A673 (cell line): ENCODE data around the gene ZNF473. TPM values are rescaled to one million over a fixed set of nuclear protein-coding genes. Genes with fewer than 3 reads are reported as not detected.

Experiments used
- BruUV-seq: library from RNA; stranded (reverse); fragments of 400-500 nt; replicated peaks from 2 replicates; lab custom pipeline; 2021; lab: Mats Ljungman, UMichigan
- CTCF ChIA-PET: fragments of 300-600 bp; sonication (Branson Sonifier 250); formaldehyde crosslinking; loops from one replicate; lab custom pipeline; 2022; ENCODE audit warnings: antibody characterized with exemption; lab: Charles Lee
- POLR2A ChIA-PET: fragments of 300-600 bp; sonication (Branson Sonifier 250); formaldehyde crosslinking; loops from one replicate; lab custom pipeline; 2022; ENCODE audit warnings: antibody characterized with exemption; ENCODE audit not compliant: low non-redundant PET; lab: Charles Lee
- DNase-seq: peaks from one replicate; pipeline ENCODE4 v3.0.0-alpha.2; 2015; ENCODE audit warnings: low spot score
- H3K27ac ChIP-seq: fragments of 200-600 bp; sonication (generic); 2 replicates; pipeline ENCODE4 v1.5.1; 2016; ENCODE audit warnings: mixed run types, low read depth, mild to moderate bottlenecking, mixed read lengths, antibody characterized with exemption, low read length; ENCODE audit not compliant: poor library complexity, severe bottlenecking
- H3K27me3 ChIP-seq: fragments of 200-600 bp; sonication (generic); replicated peaks from 2 replicates; pipeline ENCODE4 v1.6.1; 2017; ENCODE audit warnings: mixed run types, low read depth, mild to moderate bottlenecking, mixed read lengths, antibody characterized with exemption, low read length; ENCODE audit not compliant: insufficient read depth, poor library complexity
- H3K36me3 ChIP-seq: fragments of 200-600 bp; sonication (generic); 2 replicates; pipeline ENCODE4 v1.6.1; 2016; ENCODE audit warnings: mixed run types, mild to moderate bottlenecking, mixed read lengths, antibody characterized with exemption, low read length; ENCODE audit not compliant: insufficient read depth, poor library complexity, severe bottlenecking
- H3K4me1 ChIP-seq: fragments of 200-600 bp; sonication (generic); 2 replicates; pipeline ENCODE4 v1.6.1; 2017; ENCODE audit warnings: mixed run types, mild to moderate bottlenecking, mixed read lengths, antibody characterized with exemption, low read length; ENCODE audit not compliant: insufficient read depth, poor library complexity, severe bottlenecking
- H3K4me3 ChIP-seq: fragments of 200-600 bp; sonication (generic); 2 replicates; pipeline ENCODE4 v1.5.1; 2016; ENCODE audit warnings: low read depth, mixed run types, mild to moderate bottlenecking, mixed read lengths, low read length; ENCODE audit not compliant: poor library complexity, severe bottlenecking
- H3K9me3 ChIP-seq: fragments of 200-600 bp; sonication (generic); 2 replicates; pipeline ENCODE4 v1.6.1; 2016; ENCODE audit warnings: mixed run types, low read depth, mild to moderate bottlenecking, mixed read lengths, antibody characterized with exemption, low read length; ENCODE audit not compliant: poor library complexity, severe bottlenecking
- CTCF ChIP-seq: fragments of 300-800, 200-600 bp; sonication (generic); conservative IDR thresholded peaks from 2 replicates; pipeline ENCODE4 v1.5.1; 2017; ENCODE audit warnings: low read depth, mild to moderate bottlenecking, antibody characterized with exemption, low read length, moderate library complexity, mixed read lengths
- EZH2 ChIP-seq: fragments of 200-600 bp; sonication (generic); IDR thresholded peaks from 2 replicates; pipeline ENCODE4 v1.6.1; 2017; ENCODE audit warnings: borderline replicate concordance, low read depth, mild to moderate bottlenecking, mixed read lengths, antibody characterized with exemption, low read length; ENCODE audit not compliant: poor library complexity, severe bottlenecking
- intact Hi-C: fragments of 100-400 bp; cut with micrococcal nuclease; formaldehyde crosslinking; loops from one replicate; pipeline ENCODE4 v1.10.0; 2022; ENCODE audit not compliant: unreplicated experiment
- total RNA-seq: library from RNA; stranded (reverse); gene quantifications from 2 replicates; pipeline ENCODE4 v1.2.3, GENCODE V29; 2021

Gene ZNF473
- total RNA-seq, 1 experiment from 2014 or later: 15.6 TPM

- POLR2A ChIA-PET: no interaction called here
- BruUV-seq: no TSS peak
- H3K4me1 ChIP-seq: no peaks in the 10 kb centered on the region
- H3K4me3 ChIP-seq: no peak overlapping the region
- no peak for TF ChIP-seq CTCF
- TF ChIP-seq EZH2: no peak
- intact Hi-C loops: no loop called here
- CTCF ChIA-PET: no interaction called here
- no peak for DNase-seq
- H3K9me3 ChIP-seq: no peaks in the 10 kb centered on the region
- H3K36me3 ChIP-seq: no peaks in the 10 kb centered on the region
- no peak overlapping the region for H3K27ac ChIP-seq
- no peaks in the 10 kb centered on the region for H3K27me3 ChIP-seq
Observed at GRCh38 chr19:49988007-49988406, 37.8 kb upstream of the ZNF473 start.

GRCh38 chr19:49988433-49988832 is 37.4 kb upstream of the ZNF473 start:
- TF ChIP-seq EZH2: no peak
- no peak for TF ChIP-seq CTCF
- no peak for DNase-seq
- Histone ChIP-seq H3K9me3 (no peaks in the 10 kb centered on the region), H3K27me3 (no peaks in the 10 kb centered on the region), H3K4me3 (no peak overlapping the region), H3K27ac (no peak overlapping the region), H3K4me1 (no peaks in the 10 kb centered on the region), H3K36me3 (no peaks in the 10 kb centered on the region)
- intact Hi-C loops: no loop called here
- no TSS peak for BruUV-seq
- POLR2A ChIA-PET: no interaction called here
- CTCF ChIA-PET: no interaction called here

- peaks cover 24% of the 10 kb centered on the region for H3K36me3 ChIP-seq
- no peaks in the 10 kb centered on the region for H3K27me3 ChIP-seq
- DNase-seq: peak; percentile 41
- no TSS peak for BruUV-seq
- H3K4me3 ChIP-seq: no peak overlapping the region
- ChIA-PET CTCF (no interaction called here), POLR2A (no interaction called here)
- TF ChIP-seq CTCF: no peak
- TF ChIP-seq EZH2: no peak
- intact Hi-C loops: no loop called here
- H3K4me1 ChIP-seq: no peaks in the 10 kb centered on the region
- no peaks in the 10 kb centered on the region for H3K9me3 ChIP-seq
- H3K27ac ChIP-seq: no peak overlapping the region
Observed at GRCh38 chr19:49997709-49998108, 28.1 kb upstream of the ZNF473 start.
